Neural progenitor cell (in vitro differentiated cells): ENCODE measurements around the gene GLTPD2.

ENCODE experiments used
- EZH2 ChIP-seq: fragments of 200-600 bp; sonication (generic); IDR thresholded peaks from 2 replicates; pipeline ENCODE4 v1.6.1; 2017; ENCODE audit warnings: antibody characterized with exemption, mild to moderate bottlenecking, moderate library complexity
- EZH2phosphoT487 ChIP-seq: fragments of 200-600 bp; sonication (generic); IDR thresholded peaks from 2 replicates; pipeline ENCODE4 v1.6.1; 2017; ENCODE audit warnings: antibody characterized with exemption
- TF ChIP-seq, protein P1 (sequence below): fragments of 200-600 bp; sonication (generic); IDR thresholded peaks from 2 replicates; pipeline ENCODE4 v1.5.1; 2017; ENCODE audit warnings: antibody characterized with exemption, mild to moderate bottlenecking

DNA sequence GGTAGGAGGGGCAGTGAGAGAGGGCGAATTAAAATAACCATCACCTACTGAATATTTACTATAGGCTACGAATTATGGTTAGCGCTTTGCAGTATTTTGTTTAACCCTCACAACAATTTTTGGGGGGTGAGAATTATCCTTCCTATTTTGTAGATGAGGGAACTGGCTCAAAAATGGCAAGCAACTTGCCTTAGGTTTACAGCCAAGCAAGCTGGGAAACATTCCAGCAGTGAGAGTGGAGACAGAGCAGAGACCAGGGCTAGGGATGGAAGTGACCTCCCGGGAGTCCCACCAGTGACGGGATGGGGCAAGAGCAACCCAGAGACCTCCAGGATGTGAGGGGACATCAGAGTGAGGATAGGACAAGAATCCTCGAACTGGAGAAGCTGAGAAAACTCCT lies 2.2 kb upstream of the GLTPD2 start:
- TF ChIP-seq, protein P1, sequence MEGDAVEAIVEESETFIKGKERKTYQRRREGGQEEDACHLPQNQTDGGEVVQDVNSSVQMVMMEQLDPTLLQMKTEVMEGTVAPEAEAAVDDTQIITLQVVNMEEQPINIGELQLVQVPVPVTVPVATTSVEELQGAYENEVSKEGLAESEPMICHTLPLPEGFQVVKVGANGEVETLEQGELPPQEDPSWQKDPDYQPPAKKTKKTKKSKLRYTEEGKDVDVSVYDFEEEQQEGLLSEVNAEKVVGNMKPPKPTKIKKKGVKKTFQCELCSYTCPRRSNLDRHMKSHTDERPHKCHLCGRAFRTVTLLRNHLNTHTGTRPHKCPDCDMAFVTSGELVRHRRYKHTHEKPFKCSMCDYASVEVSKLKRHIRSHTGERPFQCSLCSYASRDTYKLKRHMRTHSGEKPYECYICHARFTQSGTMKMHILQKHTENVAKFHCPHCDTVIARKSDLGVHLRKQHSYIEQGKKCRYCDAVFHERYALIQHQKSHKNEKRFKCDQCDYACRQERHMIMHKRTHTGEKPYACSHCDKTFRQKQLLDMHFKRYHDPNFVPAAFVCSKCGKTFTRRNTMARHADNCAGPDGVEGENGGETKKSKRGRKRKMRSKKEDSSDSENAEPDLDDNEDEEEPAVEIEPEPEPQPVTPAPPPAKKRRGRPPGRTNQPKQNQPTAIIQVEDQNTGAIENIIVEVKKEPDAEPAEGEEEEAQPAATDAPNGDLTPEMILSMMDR, result no peak
- no peak for TF ChIP-seq EZH2
- no peak for TF ChIP-seq EZH2phosphoT487
